Endothelial cell of umbilical vein (primary cell): Measurements from ENCODE around the gene KSR1. TPM values are rescaled to one million over a fixed set of nuclear protein-coding genes. Genes with fewer than 3 reads are reported as not detected.

Source experiments
- BruUV-seq: library from RNA; stranded (reverse); fragments of 400-500 nt; replicated peaks from 2 replicates; lab custom pipeline; 2021; lab: Mats Ljungman, UMichigan
- CTCF ChIA-PET: fragments of 300-600, 350-600 bp; sonication (Branson Sonifier 250); formaldehyde crosslinking; loops from one replicate; lab custom pipeline; 2021; ENCODE audit warnings: antibody characterized with exemption, inconsistent platforms; lab: Charles Lee
- POLR2A ChIA-PET: fragments of 300-600, 350-600 bp; sonication (Branson Sonifier 250); formaldehyde crosslinking; loops from one replicate; lab custom pipeline; 2021; ENCODE audit warnings: antibody characterized with exemption, inconsistent platforms; lab: Charles Lee
- DNase-seq: peaks from one replicate; pipeline ENCODE4 v3.0.0-alpha.2; 2011; ENCODE audit warnings: low read depth, low spot score
- FAIRE-seq: peaks from 2 replicates; lab custom pipeline; 2011; peaks lifted over from hg19 to GRCh38; lab: Jason Lieb, UNC
- H2AFZ ChIP-seq: 2 replicates; pipeline ENCODE4 v1.6.0; 2012; ENCODE audit warnings: low read depth, low read length, control low read depth, inconsistent platforms
- H3K27ac ChIP-seq: 2 replicates; pipeline ENCODE4 v1.5.1; 2011; ENCODE audit warnings: low read depth, mild to moderate bottlenecking, control low read depth, low read length, moderate library complexity; ENCODE audit not compliant: insufficient read depth
- H3K27me3 ChIP-seq, 2 experiments: 2 replicates each; pipeline versions ENCODE4 v1.6.0 to v1.6.1; 2011; ENCODE audit warnings: low read length in 2 of 2, mixed read lengths in 1 of 2; ENCODE audit not compliant: control insufficient read depth in 2 of 2, insufficient read depth in 2 of 2
- H3K36me3 ChIP-seq, 2 experiments: 2 replicates in 1 of 2; 3 replicates in 1 of 2; pipeline ENCODE4 v1.5.1; 2011; ENCODE audit warnings: low read length in 2 of 2, mild to moderate bottlenecking in 1 of 2, moderate library complexity in 1 of 2; ENCODE audit not compliant: control insufficient read depth in 2 of 2, insufficient read depth in 2 of 2; ENCODE audit errors: extremely low read depth in 1 of 2
- H3K4me1 ChIP-seq: 3 replicates; pipeline ENCODE4 v1.5.1; 2011; ENCODE audit warnings: mild to moderate bottlenecking, low read length; ENCODE audit not compliant: control insufficient read depth, insufficient read depth; ENCODE audit errors: extremely low read depth
- H3K4me2 ChIP-seq: 2 replicates; pipeline ENCODE4 v1.6.1; 2011; ENCODE audit warnings: low read length, control low read depth, mixed read lengths; ENCODE audit not compliant: insufficient read depth
- H3K4me3 ChIP-seq, 3 experiments: fragments of 200-600 bp in 1 of 3; sonication (generic), shearing (Covaris generic) in 1 of 3; replicated peaks in 1 of 3; 2 replicates each; pipeline ENCODE4 v1.5.1; 2011 to 2016; ENCODE audit warnings: control low read depth in 3 of 3, low read length in 3 of 3, mild to moderate bottlenecking in 2 of 3, inconsistent platforms in 1 of 3, low read depth in 1 of 3, moderate library complexity in 1 of 3; ENCODE audit not compliant: insufficient read depth in 1 of 3
- H3K79me2 ChIP-seq: 2 replicates; pipeline ENCODE4 v1.6.0; 2012; ENCODE audit warnings: low read length, inconsistent platforms; ENCODE audit not compliant: control insufficient read depth, insufficient read depth
- H3K9ac ChIP-seq: replicated peaks from 2 replicates; pipeline ENCODE3; 2011; ENCODE audit warnings: low read length, control low read depth; ENCODE audit not compliant: insufficient read depth; ENCODE audit errors: extremely low read depth
- H3K9me1 ChIP-seq: replicated peaks from 3 replicates; pipeline ENCODE4 v1.6.0; 2011; ENCODE audit warnings: mild to moderate bottlenecking, low read length; ENCODE audit not compliant: control insufficient read depth, insufficient read depth; ENCODE audit errors: extremely low read depth
- H3K9me3 ChIP-seq: replicated peaks from 2 replicates; pipeline ENCODE4 v1.5.1; 2012; ENCODE audit warnings: low read length, inconsistent platforms; ENCODE audit not compliant: control insufficient read depth, insufficient read depth
- H4K20me1 ChIP-seq: replicated peaks from 2 replicates; pipeline ENCODE3; 2011; ENCODE audit warnings: mild to moderate bottlenecking, low read length; ENCODE audit not compliant: control insufficient read depth, insufficient read depth; ENCODE audit errors: extremely low read depth
- EZH2 ChIP-seq: IDR thresholded peaks from 2 replicates; pipeline ENCODE4 v1.6.1; 2012; ENCODE audit warnings: borderline replicate concordance, low read depth, mild to moderate bottlenecking, moderate library complexity, low read length, inconsistent platforms; ENCODE audit not compliant: severe bottlenecking
- FOS ChIP-seq: IDR thresholded peaks from 2 replicates; pipeline ENCODE4 v1.6.1; 2011; ENCODE audit warnings: mild to moderate bottlenecking, low read length, moderate library complexity, borderline replicate concordance; ENCODE audit not compliant: insufficient read depth
- GATA2 ChIP-seq: IDR thresholded peaks from 2 replicates; pipeline ENCODE4 v1.7.0; 2011; ENCODE audit warnings: low read depth, mild to moderate bottlenecking, moderate library complexity, mixed read lengths, low read length; ENCODE audit not compliant: insufficient read length, insufficient read depth
- JUN ChIP-seq: IDR thresholded peaks from 2 replicates; pipeline ENCODE4 v1.6.1; 2011; ENCODE audit warnings: borderline replicate concordance, low read depth; ENCODE audit not compliant: insufficient read length, insufficient read depth
- MYC ChIP-seq: IDR thresholded peaks from one replicate; pipeline ENCODE4 v1.6.1; 2011; ENCODE audit warnings: mild to moderate bottlenecking, low read depth, low read length
- POLR2A ChIP-seq: IDR thresholded peaks from 2 replicates; pipeline ENCODE4 v1.6.1; 2012; ENCODE audit warnings: low read depth, mild to moderate bottlenecking, control low read depth, low read length
- POLR2AphosphoS5 ChIP-seq: IDR thresholded peaks from 2 replicates; pipeline ENCODE4 v1.6.1; 2012; ENCODE audit warnings: low read depth, mild to moderate bottlenecking, control low read depth, low read length, moderate library complexity; ENCODE audit not compliant: insufficient read depth
- dilution Hi-C: fragments of 300-500 bp; cut with MboI; formaldehyde crosslinking; loops from one replicate; pipeline ENCODE4 v1.15.0; 2019; ENCODE audit warnings: low sequenced_read_pairs; ENCODE audit not compliant: extremely low pct_ligation_motif_present
- intact Hi-C: fragments of 100-400 bp; cut with micrococcal nuclease; formaldehyde crosslinking; loops from one replicate; pipeline ENCODE4 v1.10.0; 2022
- polyA plus RNA-seq, 4 experiments: library from polyadenylated mRNA; depleted of rRNA in 3 of 4; stranded (reverse) in 3 of 4; unstranded in 1 of 4; fragments of >200 nt; gene quantifications; 2 replicates each; pipeline versions ENCODE4 v1.2.1 to v1.2.3, GENCODE V29; 2011 to 2012; ENCODE audit warnings: missing spikeins in 1 of 4
- total RNA-seq: library from RNA; stranded (reverse); gene quantifications from 2 replicates; pipeline ENCODE4 v1.2.3, GENCODE V29; 2021
- TF ChIP-seq, protein P1 (sequence below): IDR thresholded peaks from 2 replicates; pipeline ENCODE4 v1.6.1; 2011; ENCODE audit not compliant: insufficient read depth, insufficient read length
- TF ChIP-seq, protein P2 (sequence below), 2 donors: IDR thresholded peaks; 1 replicate in 1 of 2; 2 replicates in 1 of 2; pipeline ENCODE4 v1.5.1; 2011; ENCODE audit warnings: low read length in 2 of 2, mild to moderate bottlenecking in 2 of 2, moderate library complexity in 2 of 2, control low read depth in 1 of 2, inconsistent platforms in 1 of 2, low read depth in 1 of 2; ENCODE audit not compliant: insufficient read depth in 1 of 2; ENCODE audit errors: extremely low read depth in 1 of 2

Gene KSR1
- total and polyA plus RNA-seq, 2 donors (not counting 3 experiments of a cell fraction or from before 2014, with no cell fraction given) = 35.4 to 80.2 TPM

DNA sequence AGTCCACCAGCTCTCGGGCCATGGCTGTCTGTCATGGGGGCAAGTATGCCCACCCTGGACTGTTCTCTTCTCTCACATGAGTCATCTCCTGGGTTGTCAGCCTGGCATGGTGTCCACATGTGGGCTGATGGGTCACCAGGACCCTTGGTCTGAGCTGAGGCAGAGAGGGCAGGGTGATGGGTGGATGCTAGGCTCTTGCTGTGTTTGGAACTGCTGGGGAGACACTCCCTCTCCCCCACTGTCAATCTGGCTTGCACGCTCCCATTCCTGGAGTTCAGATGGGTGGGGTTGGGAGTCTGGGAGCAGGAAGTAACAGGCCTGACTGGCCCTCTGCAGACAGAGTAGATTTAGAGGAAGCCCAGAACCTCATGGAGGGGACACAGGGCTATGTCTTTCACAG lies 28.9 kb downstream of the KSR1 start:
- Histone ChIP-seq H3K27me3 (no peaks in the 10 kb centered on the region), H2AFZ (no peak overlapping the region), H3K27ac (no peak overlapping the region), H3K79me2 (peaks cover 10% of the 10 kb centered on the region), H3K4me2 (no peak overlapping the region), H3K36me3 (peaks cover 0 to 2% of the 10 kb centered on the region in 2 experiments), H3K9me1 (no peaks in the 10 kb centered on the region), H3K4me1 (peaks cover 3% of the 10 kb centered on the region), H4K20me1 (no peaks in the 10 kb centered on the region), H3K9me3 (no peaks in the 10 kb centered on the region), H3K4me3 (no peak overlapping the region), H3K9ac (no peak overlapping the region)
- intact Hi-C loops = no loop called here
- CTCF ChIA-PET = no interaction called here
- dilution Hi-C loops = no loop called here
- TF ChIP-seq EZH2 (no peak), GATA2 (no peak), JUN (no peak), MYC (no peak), POLR2AphosphoS5 (no peak), FOS (no peak), POLR2A (no peak)
- TF ChIP-seq, protein P1, sequence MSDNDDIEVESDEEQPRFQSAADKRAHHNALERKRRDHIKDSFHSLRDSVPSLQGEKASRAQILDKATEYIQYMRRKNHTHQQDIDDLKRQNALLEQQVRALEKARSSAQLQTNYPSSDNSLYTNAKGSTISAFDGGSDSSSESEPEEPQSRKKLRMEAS = no peak
- TF ChIP-seq, protein P2, sequence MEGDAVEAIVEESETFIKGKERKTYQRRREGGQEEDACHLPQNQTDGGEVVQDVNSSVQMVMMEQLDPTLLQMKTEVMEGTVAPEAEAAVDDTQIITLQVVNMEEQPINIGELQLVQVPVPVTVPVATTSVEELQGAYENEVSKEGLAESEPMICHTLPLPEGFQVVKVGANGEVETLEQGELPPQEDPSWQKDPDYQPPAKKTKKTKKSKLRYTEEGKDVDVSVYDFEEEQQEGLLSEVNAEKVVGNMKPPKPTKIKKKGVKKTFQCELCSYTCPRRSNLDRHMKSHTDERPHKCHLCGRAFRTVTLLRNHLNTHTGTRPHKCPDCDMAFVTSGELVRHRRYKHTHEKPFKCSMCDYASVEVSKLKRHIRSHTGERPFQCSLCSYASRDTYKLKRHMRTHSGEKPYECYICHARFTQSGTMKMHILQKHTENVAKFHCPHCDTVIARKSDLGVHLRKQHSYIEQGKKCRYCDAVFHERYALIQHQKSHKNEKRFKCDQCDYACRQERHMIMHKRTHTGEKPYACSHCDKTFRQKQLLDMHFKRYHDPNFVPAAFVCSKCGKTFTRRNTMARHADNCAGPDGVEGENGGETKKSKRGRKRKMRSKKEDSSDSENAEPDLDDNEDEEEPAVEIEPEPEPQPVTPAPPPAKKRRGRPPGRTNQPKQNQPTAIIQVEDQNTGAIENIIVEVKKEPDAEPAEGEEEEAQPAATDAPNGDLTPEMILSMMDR (IDR thresholded peaks at IDR 0.05; ENCODE audit: extremely low read depth in 1 of 2, insufficient read depth in 1 of 2, low read depth in 1 of 2, low read length in 2 of 2) = no peak
- FAIRE-seq (no peak), DNase-seq (no peak)
- POLR2A ChIA-PET = no interaction called here
- BruUV-seq = no TSS peak
